Activated CD4-positive, alpha-beta T cell treated with anti-CD3 and anti-CD28 coated beads, Interleukin-2, Interleukin-6, amounts not matched to agents 100 ng/mL and 50 ng/mL, durations not matched to agents 16 hours and 8 hours (primary cell): ENCODE measurements around the gene TRAPPC10.

Experiments used
- DNase-seq: peaks from one replicate; pipeline ENCODE4 v3.0.0-alpha.2; 2020

Gene TRAPPC10, protein sequence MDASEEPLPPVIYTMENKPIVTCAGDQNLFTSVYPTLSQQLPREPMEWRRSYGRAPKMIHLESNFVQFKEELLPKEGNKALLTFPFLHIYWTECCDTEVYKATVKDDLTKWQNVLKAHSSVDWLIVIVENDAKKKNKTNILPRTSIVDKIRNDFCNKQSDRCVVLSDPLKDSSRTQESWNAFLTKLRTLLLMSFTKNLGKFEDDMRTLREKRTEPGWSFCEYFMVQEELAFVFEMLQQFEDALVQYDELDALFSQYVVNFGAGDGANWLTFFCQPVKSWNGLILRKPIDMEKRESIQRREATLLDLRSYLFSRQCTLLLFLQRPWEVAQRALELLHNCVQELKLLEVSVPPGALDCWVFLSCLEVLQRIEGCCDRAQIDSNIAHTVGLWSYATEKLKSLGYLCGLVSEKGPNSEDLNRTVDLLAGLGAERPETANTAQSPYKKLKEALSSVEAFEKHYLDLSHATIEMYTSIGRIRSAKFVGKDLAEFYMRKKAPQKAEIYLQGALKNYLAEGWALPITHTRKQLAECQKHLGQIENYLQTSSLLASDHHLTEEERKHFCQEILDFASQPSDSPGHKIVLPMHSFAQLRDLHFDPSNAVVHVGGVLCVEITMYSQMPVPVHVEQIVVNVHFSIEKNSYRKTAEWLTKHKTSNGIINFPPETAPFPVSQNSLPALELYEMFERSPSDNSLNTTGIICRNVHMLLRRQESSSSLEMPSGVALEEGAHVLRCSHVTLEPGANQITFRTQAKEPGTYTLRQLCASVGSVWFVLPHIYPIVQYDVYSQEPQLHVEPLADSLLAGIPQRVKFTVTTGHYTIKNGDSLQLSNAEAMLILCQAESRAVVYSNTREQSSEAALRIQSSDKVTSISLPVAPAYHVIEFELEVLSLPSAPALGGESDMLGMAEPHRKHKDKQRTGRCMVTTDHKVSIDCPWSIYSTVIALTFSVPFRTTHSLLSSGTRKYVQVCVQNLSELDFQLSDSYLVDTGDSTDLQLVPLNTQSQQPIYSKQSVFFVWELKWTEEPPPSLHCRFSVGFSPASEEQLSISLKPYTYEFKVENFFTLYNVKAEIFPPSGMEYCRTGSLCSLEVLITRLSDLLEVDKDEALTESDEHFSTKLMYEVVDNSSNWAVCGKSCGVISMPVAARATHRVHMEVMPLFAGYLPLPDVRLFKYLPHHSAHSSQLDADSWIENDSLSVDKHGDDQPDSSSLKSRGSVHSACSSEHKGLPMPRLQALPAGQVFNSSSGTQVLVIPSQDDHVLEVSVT

DNA sequence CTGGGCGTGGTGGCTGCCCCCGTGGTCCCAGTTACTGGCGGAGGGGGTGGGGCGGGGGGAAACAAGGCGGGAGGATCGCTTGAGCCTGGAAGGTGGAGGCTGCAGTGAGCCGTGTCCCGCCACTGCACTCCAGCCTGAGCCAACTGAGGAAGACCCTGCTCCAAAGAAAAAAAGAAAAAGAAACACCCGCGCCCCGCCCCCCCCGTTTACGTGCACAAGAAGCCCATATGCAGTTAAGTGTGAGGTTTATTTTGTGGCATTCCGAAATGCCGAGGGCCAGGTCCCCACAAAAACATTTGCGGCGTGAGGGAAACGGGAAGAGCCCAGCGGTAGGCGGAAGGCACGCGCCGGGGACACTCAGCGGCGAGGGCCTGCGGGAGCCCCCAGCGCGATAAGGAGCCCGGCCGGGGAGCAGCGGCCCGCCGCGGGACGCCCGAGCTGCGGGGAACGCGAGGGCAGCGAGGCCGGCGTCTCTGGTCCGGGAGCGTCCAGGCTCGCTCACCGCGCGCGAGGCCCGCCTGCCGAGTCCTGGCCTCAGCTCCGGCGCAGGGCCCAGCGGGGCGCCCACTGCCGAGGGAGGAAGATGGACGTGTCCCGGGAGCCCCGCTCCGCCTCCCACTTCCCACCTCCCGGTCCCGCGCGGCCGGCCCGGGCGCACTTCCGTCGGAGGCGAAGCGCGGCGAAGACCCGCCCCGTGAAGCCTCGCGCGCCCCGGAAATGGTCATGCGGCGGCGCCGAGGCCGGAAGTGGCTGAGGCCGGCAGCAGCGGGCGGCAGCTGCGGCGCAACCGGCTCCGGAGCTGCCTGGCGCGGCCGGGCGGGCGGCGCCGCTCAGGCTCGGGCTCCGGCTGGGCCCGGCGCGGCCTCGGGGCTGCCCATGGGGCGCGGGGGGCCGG is at the start of gene TRAPPC10:
Gene TRAPPC10, plus strand, starts transcription at position 731 of the 895 bp plus-strand sequence. CDS start 185 bp downstream, outside the sequence.
- DNase-seq = peak; percentile 89

DNA sequence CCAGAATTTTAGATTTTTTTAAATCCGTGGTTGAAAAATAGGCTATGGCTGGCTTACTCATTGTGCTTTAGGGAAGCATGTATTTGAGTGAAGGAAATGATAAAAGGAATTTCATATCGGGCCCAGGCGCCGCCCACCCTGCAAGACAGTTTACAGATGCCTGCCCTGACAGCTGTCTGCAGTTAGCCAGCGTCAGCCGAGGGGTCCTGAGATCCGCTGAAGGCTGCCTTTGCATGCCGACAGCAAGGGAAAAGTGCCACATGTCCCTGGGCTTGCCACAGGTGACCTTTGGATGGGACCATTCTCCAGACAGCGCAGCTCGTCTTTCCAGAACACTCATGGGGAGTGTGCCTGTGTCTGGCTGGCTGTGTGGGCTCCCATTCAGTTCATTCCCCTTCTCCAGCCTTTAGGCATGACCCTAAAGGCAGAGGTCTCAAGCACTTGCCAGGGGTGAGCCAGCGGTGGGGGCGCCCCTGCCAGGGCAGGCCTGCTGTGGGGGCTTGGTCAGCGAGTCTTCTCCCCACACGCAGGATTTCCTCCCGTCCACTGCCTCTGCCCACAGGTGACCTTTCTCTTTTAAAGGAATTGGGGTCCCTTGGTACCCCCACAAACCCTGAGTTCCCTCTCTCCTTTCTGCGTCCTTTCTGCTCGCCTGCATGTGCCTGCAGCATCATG is 46.1 kb upstream of the TRAPPC10 start:
- no peak for DNase-seq

DNA sequence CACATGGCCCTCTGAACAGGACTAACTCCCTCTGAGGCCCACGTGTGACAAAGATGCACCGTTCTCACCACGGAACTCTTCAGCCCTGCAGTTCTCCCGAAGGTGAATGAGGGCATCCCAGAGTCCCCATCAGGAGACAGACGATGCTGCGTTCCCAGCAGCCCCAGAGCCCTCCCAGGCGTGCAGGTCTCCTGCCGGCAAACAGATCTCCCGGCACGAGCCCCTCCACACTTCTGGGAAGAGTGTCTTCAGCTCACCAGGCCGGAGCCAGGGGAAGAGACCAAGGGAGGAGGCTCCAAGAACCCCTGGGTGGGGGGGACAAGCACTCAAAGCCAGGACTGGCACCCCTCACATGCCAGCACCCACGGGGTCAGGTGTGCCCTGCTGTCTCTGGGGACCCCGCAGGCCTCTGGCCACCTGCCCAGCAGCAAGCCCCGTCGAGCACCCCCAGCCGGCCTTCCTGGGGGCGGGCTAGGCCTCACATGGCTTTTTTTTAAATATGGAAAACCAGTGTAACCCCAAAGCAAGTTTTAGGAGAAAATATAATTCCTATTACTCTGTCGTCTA is 45.1 kb upstream of the TRAPPC10 start:
- no peak for DNase-seq

DNA sequence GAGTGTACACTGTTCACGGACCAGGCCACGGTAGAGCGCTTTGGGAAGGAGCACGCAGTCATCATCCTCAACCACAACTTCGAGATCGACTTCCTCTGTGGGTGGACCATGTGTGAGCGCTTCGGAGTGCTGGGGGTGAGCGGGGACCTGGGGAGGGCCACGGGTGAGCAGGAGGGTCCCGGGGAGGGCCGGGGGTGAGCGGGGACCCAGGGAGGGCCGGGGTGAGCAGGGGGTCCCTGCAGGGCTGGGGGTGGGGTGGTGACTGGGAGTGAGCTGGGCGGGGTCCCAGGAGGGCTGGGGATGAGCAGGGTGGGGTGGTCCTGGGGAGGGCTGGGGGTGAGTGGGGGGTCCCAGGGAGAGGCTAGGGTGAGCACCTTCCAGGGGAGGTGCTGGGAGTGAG is 44.1 kb upstream of the TRAPPC10 start:
- DNase-seq = no peak

DNA sequence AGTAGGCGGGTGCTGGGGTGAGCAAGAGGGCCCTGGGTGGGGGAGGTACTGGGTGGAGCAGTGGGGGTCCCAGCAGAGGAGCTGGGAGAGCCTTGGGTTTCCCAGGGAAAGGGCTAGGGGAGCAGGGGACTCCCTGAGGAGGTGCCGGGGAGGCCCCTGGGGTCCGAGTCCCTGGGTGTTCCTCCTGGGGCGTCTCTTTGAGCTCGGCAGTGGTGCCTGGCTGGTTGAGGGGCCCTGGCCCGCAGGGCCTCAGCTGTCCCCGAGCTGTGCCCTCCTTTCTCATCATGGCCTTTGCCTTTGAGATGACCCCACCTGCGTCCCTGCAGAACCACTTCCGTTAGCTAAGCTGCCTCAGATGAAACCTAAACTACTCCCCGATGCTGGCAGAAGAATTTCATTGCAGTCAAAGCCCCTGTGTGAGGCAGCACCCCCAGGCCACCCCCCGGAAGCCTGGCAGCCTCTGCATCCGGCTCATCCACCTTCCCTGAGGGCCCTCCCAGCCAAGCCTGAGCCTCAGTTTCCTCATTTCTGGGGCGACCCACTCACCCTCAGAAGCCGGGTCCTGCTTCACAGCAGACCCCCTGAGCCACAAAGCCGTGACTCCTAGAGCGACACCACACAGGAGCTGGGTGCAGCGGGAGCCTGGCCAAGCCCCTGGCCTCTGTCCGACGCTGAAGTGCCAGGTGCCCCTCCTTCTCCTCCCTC is 43.5 kb upstream of the TRAPPC10 start:
- no peak for DNase-seq

DNA sequence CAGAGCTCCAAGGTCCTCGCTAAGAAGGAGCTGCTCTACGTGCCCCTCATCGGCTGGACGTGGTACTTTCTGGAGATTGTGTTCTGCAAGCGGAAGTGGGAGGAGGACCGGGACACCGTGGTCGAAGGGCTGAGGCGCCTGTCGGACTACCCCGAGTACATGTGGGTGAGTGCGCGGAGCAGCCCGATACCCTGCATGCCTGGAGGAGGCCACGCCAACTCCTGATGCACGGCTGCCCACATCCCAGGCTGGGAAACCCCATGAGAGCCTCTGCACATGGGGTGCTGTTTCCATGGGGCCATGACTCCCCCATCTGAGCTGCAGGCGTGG is 43.0 kb upstream of the TRAPPC10 start:
- DNase-seq = no peak

DNA sequence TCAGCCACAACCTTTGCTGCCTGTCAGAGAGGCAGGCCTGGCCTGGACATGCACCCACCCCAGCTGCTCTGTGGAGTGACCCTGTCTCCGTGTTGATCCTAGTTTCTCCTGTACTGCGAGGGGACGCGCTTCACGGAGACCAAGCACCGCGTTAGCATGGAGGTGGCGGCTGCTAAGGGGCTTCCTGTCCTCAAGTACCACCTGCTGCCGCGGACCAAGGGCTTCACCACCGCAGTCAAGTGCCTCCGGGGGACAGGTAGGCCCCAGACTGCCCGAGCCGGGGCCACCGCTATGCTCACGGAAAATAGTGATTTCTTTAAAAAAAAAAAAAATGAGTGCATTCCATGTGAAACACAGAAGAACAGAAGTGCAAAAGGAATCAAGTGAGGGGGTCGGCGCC is 41.6 kb upstream of the TRAPPC10 start:
- no peak for DNase-seq

DNA sequence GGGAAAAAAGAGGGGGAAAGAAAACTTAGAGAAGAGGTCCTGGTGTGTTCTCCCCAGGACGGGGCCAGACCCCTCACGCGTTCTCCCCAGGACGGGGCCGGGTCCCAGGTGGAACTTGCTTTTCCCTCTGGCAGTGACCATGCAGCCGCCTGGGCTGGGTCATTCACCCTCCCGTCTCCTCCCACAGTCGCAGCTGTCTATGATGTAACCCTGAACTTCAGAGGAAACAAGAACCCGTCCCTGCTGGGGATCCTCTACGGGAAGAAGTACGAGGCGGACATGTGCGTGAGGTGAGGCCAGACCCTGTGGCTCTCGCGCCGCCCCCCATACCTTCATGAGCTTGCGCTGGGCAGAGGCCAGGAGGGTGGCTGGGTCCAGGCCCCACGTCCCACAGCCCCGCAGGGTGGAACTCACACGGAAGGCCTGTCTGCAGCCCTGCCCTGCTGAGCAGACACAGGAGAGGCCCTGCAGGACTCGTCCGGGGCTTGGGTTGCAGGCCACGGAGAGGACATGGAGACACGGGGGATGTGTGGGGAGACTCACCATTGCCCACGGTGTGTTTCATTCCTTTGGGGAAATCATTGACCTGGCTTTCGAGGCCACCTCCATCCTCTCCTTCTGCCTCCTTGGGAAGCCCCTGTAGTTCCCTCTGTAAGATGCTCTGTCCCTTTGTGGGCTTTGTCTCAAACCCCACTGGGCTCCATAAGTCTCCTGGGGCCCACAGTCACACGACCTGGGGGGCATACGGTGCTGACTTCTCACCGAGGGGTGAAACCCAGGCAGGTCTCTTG is 40.7 kb upstream of the TRAPPC10 start:
- DNase-seq = no peak

DNA sequence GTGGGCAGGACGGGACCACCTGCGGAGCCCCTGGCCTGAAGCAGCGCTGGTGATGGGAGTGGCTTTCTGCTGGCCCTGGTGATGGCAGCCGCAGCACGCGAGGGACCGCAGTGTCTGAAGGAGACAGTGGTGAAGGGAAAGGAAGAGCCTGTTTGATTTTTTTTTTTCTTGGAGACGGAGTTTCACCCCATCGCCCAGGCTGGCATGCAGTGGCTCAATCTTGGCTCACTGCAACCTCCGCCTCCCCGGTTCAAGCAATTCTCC is 40.2 kb upstream of the TRAPPC10 start:
- no peak for DNase-seq

DNA sequence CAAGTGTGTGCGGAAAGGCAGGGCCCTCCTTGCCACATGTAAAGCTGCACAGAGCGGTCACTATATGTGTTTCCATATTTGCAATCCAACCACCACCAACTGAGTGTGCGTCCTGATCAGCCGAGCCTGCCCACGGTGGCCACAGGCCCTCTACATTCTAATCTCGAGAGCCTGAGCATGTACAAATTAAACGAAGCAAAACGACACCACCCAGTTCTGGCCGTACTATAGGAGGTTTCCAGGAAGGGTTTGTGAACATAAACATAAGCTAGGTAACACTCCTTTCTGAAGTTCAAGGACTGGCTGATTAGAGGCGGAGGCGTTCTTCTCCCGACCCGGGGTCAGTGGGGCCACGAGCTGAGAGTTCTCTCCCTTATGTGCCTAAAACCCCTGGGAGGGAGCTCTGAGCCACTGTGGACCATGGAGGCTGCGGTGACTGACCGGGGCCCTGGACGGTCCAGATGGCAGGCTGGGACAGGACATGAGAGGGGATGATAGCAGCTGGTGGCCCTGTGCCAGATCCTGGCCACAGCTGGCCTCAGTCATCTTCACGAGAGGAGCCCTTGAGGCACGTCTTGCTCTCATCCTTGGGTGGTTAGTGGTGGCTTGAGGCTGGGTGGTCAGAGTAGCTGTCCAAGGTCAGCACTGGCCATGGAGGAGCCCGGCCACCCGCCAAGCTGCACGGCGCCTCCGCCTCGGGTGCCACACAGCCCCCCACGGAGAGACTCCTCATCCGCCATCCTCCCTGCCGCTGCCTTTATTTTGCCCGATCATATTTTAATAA is 39.1 kb upstream of the TRAPPC10 start:
- no peak for DNase-seq

DNA sequence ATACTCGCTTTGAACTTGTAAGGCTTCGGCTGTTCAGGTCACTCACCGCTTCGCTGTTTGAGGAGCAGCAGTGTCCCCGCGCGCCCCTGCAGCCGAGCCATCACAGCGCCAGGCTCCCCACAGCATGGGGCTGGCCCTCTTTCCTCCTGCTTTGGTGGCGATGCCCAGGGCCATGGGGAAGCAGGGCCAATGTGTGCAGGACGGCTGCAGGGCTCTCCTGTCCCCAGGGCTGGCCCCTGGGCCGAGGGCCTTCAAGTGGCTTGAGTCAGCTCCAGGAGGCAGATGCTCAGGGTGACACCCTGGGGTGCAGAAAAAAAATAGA is 38.5 kb upstream of the TRAPPC10 start:
- DNase-seq = no peak

DNA sequence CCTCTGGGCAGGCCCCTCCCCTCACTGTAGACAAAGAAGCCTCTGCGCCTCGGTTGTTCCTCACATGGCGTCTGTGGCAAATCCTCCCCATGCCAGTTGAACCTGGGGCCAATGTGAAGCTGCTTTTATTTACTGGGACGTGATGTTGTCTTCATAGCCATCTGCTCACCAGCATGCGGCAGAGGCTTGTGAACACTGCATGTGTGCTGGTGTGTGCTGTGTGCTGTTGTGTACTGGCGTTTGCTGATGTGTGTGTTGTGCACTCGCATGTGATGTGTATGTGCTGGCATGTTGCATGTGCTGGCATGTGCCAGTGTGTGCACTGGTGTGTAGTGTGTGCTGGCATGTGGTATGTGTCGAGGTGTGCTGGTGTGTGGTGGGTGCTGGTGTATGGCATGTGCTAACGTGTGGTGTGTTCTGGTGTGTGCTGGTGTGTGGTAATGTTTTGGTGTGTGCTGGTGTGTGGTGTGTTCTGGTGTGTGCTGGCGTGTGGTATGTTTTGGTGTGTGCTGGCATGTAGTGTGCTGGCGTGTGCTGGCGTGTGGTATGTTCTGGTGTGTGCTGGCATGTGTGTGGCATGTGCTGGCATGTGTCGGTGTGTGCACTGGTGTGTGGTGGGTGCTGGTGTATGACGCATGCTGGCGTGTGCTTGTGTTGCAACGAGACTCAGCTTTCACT is 37.2 kb upstream of the TRAPPC10 start:
- no peak for DNase-seq

DNA sequence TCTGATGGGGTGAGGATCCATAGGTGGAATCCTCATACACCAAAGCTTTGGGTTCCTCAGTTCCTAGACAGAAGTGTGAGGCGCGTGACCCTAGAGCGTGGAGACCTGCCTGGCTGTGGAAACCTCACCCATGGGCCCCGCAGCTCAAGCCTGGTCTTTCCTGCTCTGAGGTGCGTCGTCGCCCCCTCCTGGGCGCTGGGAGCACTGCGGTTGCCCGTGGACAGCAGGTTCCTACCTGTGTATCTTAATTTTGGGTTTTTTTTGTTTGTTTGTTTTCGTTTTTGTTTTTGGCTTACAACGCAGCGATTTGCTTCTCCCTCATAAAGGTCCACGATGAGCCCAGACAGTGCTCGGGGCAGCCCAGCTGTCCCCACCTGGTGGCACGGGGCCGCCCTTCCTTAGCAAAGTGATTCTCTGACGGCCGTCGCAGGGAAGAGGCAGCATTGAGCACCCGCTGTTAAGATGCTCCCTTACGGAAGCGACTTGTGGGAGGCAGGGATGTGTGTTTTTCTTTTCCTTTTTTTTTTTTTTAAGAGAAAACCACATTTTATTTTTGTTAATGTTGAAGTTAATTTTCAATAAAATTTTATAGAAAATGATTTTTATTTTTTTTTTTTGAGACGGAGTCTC is 36.5 kb upstream of the TRAPPC10 start:
- DNase-seq = peak; percentile 86

DNA sequence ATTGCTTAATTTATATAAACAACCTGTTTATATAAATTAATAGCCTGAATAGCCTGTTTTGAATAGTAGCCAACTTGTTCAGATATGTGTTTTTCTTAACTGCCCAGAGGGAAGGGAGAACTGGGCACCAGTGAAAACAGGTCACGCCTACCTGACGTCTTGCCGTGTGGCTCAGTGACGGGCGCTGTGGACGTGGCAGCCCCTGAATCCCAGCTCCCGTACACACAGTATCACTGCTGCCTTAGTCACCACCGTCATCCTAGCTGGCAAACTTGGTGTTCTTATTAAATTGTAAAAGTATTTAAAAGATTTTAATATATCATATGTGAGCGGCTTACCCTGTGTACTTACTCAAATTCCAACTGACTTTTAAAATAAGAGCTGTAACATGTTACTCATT is 35.4 kb upstream of the TRAPPC10 start:
- no peak for DNase-seq

DNA sequence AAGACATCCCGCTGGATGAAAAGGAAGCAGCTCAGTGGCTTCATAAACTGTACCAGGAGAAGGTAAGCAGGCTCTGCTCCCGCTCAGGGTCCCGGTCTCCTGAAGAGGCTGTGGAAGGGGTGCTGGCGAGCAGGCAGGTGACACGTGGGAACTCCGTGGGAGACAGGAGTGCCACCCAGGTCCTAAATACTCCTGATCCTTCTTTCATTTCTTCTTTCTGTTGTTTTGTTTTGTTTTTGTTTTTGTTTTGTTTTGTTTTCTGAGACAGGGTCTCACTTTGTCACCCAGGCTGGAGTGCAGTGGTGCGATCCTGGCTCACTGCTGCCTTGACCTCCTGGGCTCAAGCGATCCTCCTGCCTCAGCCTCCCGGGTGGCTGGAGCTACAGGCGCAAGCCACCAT is 34.0 kb upstream of the TRAPPC10 start:
- no peak for DNase-seq

DNA sequence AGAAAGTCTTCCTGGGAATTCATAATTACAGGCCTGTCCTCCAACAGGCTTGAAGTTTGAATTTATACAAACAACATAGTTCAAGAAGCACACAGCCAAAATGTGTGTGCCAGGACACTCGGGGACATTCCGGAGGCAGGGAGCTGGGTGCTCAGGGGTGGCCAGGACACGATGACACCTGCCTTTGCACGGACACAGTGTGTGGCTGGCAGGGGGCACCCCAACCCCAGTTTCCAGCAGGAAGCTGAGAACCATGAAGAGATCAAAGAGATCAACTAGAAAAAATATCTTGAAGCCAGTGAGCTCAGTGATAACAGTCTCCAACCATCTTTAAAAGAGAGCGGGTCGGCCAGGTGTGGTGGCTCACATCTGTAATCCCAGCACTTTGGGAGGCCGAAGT is 32.5 kb upstream of the TRAPPC10 start:
- no peak for DNase-seq

DNA sequence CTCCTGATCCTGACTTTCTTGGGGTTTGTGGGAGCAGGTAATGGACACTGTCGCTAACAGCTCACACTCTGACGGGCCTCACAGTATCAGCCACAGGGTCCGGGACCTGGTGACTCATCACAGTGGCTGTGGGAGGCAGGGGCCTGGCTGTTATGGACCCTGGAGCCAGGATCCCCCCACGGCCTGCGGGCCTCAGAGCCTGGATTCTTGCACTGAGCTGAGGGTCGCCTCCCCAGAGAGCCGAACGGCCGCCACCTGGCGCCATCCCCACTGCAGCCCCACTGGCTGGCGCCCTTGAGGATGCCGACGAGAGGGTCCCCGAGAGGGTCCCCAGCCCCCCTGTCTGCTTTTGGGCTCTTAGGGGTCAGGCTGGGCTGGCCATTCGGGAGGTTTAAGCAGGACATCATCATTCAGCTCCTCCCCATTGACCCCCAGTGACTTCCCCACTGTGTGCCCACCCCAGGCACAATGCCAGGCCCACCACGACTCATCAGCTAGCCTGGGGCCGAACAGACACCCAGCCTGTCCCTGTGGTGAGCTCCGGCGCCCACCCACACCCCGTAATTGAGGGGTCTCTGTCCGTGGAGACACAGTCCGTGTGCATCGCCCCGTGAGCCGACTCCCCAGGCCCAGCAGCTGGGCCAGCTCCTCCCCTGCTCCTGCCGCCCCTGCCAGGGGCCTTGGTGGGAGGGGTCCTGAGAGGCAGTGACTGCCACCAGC is 30.8 kb upstream of the TRAPPC10 start:
- DNase-seq = no peak

DNA sequence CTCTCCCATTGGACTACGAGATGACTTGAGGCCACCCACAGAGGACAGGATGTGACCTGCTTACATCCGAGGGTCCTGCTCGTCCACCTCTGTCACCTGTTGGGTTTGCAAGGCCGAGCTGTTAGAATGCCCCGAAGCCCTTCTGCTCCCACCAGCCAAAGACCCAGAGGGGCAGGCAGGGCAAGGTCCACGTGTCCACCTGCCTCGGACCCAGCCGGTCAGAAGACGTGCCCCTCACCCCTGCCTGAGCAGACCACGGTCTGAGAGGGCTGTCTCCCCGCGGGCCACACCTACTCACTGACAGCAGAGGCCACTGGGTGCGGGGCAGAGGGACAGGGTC is 30.3 kb upstream of the TRAPPC10 start:
- no peak for DNase-seq
